GM12801 (cell line): ENCODE results near the gene ZNF281.

Experiments used
- TF ChIP-seq, protein P1 (sequence below): IDR thresholded peaks from one replicate; pipeline ENCODE4 v1.5.1; 2011; ENCODE audit warnings: control low read depth; ENCODE audit not compliant: insufficient read length; ENCODE audit errors: extremely low read depth

ZNF281 gene

DNA sequence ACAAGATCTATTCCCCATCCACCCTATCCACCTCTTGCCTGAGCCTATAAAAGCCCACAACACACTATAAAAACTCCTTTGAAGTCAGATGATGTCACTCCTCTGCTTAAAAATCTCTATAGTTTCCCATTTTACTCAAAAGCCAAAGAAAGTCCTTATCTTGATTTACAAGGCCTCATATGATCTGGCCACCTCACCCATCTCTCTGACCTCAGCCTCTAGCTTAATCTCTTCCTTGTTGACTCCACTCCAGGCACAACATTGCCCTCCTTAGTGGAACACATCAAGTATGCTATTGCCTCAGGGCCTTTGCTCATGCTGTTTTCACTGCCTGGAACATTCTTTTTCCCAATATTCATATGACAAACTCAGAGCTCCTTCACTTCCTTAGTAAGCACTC, 33.3 kb downstream of the ZNF281 start:
- TF ChIP-seq, protein P1, sequence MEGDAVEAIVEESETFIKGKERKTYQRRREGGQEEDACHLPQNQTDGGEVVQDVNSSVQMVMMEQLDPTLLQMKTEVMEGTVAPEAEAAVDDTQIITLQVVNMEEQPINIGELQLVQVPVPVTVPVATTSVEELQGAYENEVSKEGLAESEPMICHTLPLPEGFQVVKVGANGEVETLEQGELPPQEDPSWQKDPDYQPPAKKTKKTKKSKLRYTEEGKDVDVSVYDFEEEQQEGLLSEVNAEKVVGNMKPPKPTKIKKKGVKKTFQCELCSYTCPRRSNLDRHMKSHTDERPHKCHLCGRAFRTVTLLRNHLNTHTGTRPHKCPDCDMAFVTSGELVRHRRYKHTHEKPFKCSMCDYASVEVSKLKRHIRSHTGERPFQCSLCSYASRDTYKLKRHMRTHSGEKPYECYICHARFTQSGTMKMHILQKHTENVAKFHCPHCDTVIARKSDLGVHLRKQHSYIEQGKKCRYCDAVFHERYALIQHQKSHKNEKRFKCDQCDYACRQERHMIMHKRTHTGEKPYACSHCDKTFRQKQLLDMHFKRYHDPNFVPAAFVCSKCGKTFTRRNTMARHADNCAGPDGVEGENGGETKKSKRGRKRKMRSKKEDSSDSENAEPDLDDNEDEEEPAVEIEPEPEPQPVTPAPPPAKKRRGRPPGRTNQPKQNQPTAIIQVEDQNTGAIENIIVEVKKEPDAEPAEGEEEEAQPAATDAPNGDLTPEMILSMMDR: no peak

DNA sequence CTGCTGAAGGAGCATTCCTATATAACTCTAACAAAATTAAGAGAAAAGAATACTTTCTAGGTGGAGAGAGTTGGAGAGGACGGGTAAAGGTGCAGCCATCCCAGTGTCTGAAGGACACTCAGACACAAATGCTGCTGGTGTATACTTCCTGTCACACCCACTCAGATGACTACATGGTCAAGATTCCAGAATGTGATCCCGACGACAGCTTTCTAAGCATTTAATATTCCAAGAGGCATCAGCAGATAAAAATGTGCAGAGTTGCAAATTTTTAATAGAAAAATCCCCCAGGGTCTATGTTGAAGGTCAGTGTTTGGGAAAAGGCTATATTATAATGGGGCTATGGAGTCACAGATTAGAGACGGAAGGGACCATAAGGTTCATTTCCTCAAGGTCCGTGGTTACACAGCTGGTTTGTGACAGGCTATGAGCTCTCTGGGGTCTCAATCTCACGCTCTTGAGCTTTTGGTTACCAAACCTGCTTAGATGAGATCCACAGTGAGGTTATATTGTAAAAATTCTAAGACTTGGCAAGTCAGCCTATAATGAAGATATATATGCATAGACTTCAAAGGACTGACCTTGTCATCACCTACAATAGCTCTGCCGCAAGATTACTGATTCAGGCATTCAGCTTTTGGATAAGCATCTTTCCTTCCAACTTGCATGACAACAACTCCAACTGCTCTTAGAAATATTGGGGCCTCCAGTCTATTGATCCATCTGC, 35.1 kb downstream of the ZNF281 start:
- TF ChIP-seq, protein P1: no peak

DNA sequence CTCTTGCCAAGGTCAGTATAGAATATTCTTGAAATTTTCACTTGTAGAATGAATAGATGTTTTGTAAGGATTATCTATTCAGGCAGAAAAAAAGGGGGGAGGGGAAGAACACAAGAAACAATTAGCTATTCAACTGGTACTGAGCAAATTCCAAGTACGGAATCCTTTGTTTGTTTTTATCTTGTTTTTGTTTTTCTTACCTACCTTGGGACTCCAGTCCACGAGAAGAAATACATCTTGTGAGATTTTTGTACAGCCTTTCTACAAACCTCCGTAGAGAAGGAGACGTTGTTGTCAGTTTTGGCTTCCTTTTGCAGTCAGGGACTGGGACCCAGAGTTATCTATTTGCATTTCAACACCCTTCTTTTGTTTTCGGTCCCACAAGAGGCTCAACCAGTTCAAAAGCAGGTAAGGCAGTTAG, 36.0 kb downstream of the ZNF281 start:
- TF ChIP-seq, protein P1: no peak

DNA sequence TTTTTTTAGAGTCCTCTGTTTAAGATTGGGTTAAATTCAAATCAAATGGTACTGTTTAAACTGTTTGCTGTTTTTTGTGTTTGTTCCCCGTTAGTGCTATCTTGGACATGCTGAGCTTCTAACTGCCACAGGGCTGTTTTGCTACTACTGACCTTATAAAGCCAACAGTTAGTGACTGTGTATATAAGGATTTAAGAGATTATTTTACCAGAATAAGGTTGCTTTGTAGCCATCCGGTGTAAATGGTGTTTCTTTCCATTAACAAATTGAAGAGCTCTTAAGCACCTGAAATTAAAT, 37.0 kb downstream of the ZNF281 start:
- TF ChIP-seq, protein P1: no peak

DNA sequence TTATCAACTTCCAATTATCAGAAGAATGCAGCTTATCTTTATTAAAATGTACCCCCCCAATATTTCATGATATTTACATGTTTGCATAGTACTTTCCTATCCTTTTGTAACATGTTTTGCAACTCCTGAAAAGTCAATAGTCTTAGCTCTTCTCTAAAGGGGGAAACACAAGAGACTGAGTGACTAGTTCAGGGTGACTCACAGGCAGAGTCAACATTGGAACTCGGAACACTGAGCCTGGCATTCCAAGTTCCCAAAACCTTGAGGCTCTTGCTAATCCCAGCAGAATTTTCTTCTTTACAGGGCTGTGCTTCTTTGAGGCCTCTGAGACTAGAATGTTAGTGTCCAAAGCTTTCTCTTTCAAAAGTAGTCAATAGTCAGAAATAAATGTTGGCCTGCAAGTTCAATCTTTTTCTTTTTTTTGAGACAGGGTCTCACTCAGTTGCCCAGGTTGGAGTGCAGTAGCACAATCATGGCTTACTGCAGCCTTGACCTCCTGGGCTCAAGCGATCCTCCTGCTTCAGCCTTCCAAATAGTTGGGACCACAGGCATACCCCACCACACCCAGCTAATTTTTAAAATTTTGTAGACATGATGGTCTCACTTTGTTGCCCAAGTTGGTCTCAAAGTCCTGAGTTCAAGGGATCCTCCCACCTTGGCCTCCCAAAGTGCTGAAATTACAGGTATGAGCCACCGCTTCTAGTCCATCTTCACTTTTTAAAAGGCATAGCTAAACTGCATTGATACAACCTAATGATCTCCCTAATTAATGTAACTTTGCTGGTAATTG, 37.5 kb downstream of the ZNF281 start:
- TF ChIP-seq, protein P1: no peak

DNA sequence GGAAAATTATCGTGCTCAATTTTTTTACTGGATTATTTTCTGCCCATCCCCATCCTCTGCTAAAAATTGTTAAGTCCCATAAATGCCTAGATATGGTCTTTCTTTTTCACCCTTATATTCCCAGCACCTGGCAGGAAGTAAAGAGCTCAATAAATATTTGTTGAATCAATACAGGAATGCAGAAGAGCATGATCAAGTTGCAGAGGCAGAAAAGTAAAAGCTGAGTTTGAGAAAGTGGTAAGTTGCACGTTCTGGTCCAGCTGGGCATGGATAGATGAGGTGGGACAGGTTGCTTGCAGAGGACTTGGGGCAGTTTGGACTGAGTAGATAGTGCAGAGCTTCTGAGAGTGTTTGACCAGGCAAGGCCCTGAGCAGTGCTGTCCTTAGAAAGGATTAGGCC, 40.1 kb downstream of the ZNF281 start:
- TF ChIP-seq, protein P1: no peak

DNA sequence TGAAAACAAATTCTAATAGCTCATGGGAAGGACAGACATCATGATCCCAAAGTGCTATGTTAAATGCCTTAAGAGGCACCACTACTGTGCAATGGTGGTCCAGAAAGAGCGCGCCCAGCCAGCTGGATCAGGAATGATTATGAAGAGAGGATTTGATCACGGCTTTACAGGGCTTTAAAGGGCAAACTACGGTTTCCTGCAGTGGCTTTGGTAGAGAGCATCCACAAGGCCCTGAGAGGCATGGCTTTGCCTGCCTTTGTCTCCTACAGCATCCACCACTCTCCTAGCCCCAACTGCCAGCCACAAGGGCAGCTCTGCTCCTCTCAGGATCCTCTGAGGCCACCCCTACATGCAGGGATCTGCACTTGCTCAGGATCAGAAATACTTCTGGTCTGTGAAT, 40.7 kb downstream of the ZNF281 start:
- TF ChIP-seq, protein P1: no peak
